RWPE2 (cell line): ENCODE measurements around the gene ABCC8.

Experiments used
- ATAC-seq: fragments of 200-7000 bp; cut with Tn5 transposase; 3 replicates; pipeline ENCODE4 v1.9.1; 2021; ENCODE audit warnings: low read depth
- DNase-seq: peaks from one replicate; pipeline ENCODE4 v3.0.0-alpha.2; 2020; ENCODE audit warnings: low spot score
- H3K27ac ChIP-seq: fragments of 450-650 bp; 2 replicates; pipeline ENCODE4 v1.5.1; 2017; ENCODE audit warnings: mild to moderate bottlenecking; ENCODE audit not compliant: poor library complexity, severe bottlenecking
- H3K27me3 ChIP-seq: fragments of 250-450 bp; sonication (Bioruptor Pico); 2 replicates; pipeline ENCODE4 v1.5.1; 2021; ENCODE audit warnings: mild to moderate bottlenecking, moderate library complexity; ENCODE audit not compliant: insufficient read depth, poor library complexity, severe bottlenecking
- H3K36me3 ChIP-seq: fragments of 250-450 bp; sonication (Bioruptor Pico); 2 replicates; pipeline ENCODE4 v1.5.1; 2020; ENCODE audit warnings: low read depth, mild to moderate bottlenecking, moderate library complexity
- H3K4me1 ChIP-seq: fragments of 250-450 bp; sonication (Bioruptor Pico); 2 replicates; pipeline ENCODE4 v1.5.1; 2021; ENCODE audit warnings: mild to moderate bottlenecking, moderate library complexity; ENCODE audit not compliant: insufficient read depth, poor library complexity, severe bottlenecking
- H3K4me3 ChIP-seq: fragments of 250-450 bp; sonication (Bioruptor Pico); 2 replicates; pipeline ENCODE4 v1.5.1; 2021; ENCODE audit warnings: mild to moderate bottlenecking, moderate library complexity; ENCODE audit not compliant: severe bottlenecking
- H3K9me3 ChIP-seq: fragments of 250-450 bp; sonication (Bioruptor Pico); 2 replicates; pipeline ENCODE4 v1.5.1; 2021; ENCODE audit warnings: mild to moderate bottlenecking, moderate library complexity; ENCODE audit not compliant: severe bottlenecking
- TF ChIP-seq, protein P1 (sequence below): fragments of 450-650 bp; IDR thresholded peaks from one replicate; pipeline ENCODE4 v1.5.1; 2017; ENCODE audit warnings: mild to moderate bottlenecking, moderate library complexity; ENCODE audit not compliant: poor library complexity, severe bottlenecking

ABCC8 gene

DNA sequence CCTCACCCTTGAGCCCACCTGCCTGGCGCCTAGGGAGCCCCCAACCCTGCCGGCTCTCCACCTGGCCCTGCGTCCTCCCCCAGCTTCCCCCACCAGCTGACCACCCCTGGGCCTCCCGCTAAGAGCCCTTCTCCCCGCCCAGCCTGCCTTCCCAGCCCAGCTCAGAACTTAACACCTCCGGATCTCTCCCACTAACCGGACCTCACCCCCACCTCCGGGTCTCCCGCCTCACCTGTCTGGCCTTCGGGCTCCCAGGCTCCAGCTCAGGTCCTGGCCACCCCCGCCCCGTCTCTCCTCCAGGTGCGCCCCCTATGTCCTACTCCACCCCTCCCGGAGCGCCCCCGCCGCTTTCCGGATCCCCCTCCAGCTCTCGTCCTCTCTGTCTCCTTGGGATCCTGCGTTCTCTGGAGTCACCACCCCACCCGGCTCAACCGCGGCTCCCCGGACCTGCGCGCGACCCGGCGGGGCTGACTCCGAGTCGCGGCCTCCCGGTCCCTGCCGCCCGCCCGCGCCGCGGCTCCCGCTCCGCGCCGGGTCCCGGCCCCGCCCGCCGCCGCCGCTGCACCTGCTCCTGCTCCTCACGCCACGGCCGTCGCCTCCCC, 87.9 kb downstream of the ABCC8 start, which contains the start of gene KCNJ11:
TSS of gene KCNJ11 (minus strand) at position 51 of the 602 bp plus-strand sequence. CDS start 568 bp downstream, outside the sequence.
- H3K27ac ChIP-seq: no peak within 1 kb of the TSS
- no peaks in the 10 kb centered on the region for H3K9me3 ChIP-seq
- H3K4me3 ChIP-seq: peak within 1 kb of the TSS; percentile 40
- no peaks in the 10 kb centered on the region for H3K4me1 ChIP-seq
- H3K27me3 ChIP-seq: no peaks in the 10 kb centered on the region
- ATAC-seq (peak; percentile 38), DNase-seq (no peak)
- H3K36me3 ChIP-seq: no peaks in the 10 kb centered on the region
- TF ChIP-seq, protein P1, sequence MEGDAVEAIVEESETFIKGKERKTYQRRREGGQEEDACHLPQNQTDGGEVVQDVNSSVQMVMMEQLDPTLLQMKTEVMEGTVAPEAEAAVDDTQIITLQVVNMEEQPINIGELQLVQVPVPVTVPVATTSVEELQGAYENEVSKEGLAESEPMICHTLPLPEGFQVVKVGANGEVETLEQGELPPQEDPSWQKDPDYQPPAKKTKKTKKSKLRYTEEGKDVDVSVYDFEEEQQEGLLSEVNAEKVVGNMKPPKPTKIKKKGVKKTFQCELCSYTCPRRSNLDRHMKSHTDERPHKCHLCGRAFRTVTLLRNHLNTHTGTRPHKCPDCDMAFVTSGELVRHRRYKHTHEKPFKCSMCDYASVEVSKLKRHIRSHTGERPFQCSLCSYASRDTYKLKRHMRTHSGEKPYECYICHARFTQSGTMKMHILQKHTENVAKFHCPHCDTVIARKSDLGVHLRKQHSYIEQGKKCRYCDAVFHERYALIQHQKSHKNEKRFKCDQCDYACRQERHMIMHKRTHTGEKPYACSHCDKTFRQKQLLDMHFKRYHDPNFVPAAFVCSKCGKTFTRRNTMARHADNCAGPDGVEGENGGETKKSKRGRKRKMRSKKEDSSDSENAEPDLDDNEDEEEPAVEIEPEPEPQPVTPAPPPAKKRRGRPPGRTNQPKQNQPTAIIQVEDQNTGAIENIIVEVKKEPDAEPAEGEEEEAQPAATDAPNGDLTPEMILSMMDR: no peak

DNA sequence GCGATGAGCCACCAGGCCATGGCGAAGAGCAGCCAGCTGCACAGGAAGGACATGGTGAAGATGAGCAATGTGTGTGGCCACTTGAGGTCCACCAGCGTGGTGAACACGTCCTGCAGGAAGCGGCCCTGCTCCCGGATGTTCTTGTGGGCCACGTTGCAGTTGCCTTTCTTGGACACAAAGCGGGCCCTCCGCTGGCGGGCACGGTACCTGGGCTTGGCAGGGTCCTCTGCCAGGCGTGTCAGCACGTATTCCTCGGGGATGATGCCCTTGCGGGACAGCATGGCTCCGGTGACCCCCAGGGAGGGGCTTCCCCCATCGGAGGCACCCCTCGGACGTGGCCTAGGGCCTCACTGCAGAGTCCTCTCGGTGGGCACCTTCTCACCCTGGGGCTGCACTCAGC, 88.8 kb downstream of the ABCC8 start:
- Histone ChIP-seq H3K9me3 (no peaks in the 10 kb centered on the region), H3K4me1 (no peaks in the 10 kb centered on the region), H3K27ac (no peak overlapping the region), H3K36me3 (no peaks in the 10 kb centered on the region), H3K4me3 (no peak overlapping the region), H3K27me3 (no peaks in the 10 kb centered on the region)
- TF ChIP-seq, protein P1: no peak
- DNase-seq (no peak), ATAC-seq (no peak)

- DNase-seq (no peak), ATAC-seq (no peak)
- no peaks in the 10 kb centered on the region for H3K27me3 ChIP-seq
- no peaks in the 10 kb centered on the region for H3K9me3 ChIP-seq
- TF ChIP-seq, protein P1: no peak
- no peaks in the 10 kb centered on the region for H3K36me3 ChIP-seq
- no peaks in the 10 kb centered on the region for H3K4me1 ChIP-seq
- H3K4me3 ChIP-seq: no peak overlapping the region
- no peak overlapping the region for H3K27ac ChIP-seq
Observed at GRCh38 chr11:17387254-17387653, 89.4 kb downstream of the ABCC8 start.

DNA sequence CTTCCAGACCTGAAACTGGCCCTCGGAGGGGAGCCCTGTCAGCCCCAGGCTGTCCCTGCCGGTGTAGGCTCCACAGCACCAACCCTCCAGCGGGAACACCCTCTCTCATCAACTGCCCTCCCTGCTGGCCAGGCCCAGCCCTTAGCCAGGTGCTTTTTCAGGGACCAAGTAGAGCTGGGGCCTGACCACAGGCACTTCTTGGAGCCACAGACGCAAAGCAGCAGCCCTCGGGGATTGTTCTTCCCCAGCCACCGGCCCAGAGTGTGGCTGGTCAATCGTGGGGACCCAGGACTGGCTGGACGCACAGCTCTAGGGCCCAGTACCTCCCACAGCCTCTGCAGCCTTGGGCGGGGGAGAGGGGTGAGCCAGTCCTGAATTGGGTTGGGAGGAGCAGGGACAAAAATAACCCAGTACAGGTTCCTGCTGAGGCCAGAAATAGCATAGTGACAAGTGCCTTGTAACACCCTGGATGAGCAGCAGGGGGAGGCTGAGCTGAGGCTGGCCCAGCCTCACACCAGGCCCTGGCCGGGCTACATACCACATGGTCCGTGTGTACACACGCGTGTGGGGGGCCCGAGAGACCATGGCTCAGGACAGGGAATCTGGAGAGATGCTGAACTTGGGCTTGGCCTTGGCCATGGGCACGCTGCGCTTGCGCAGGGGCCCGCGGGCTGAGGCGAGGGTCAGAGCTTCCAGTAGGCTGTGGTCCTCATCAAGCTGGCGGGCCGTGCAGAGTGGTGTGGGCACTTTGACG, 90.1 kb downstream of the ABCC8 start:
- TF ChIP-seq, protein P1: peak; percentile 32
- H3K27me3 ChIP-seq: no peaks in the 10 kb centered on the region
- peak; percentile 49 for ATAC-seq
- H3K4me3 ChIP-seq: no peak overlapping the region
- H3K27ac ChIP-seq: no peak overlapping the region
- H3K9me3 ChIP-seq: no peaks in the 10 kb centered on the region
- no peaks in the 10 kb centered on the region for H3K36me3 ChIP-seq
- H3K4me1 ChIP-seq: no peaks in the 10 kb centered on the region
- DNase-seq: no peak

DNA sequence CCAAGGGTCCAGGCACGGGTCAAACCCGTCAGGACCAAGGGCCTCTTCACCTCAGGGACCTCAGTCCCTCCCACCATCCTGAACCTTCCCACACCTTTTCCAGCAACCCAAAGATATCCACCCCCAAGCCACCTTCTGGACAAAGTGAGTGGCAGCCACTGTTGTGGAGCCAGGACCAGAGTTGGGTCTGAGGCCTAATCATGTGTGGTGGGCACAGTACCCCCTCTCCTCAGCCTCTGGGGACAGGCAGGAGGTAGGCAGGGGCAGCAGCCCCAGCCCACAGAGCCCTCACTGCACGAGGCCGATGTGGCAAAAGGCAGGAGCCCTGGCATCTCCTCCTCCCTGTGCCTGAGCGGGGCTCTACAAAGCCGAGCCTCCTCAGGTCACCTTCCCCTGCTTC, 90.7 kb downstream of the ABCC8 start:
- Histone ChIP-seq H3K36me3 (no peaks in the 10 kb centered on the region), H3K27ac (no peak overlapping the region), H3K4me1 (no peaks in the 10 kb centered on the region), H3K27me3 (no peaks in the 10 kb centered on the region), H3K4me3 (no peak overlapping the region), H3K9me3 (no peaks in the 10 kb centered on the region)
- ATAC-seq (no peak), DNase-seq (no peak)
- TF ChIP-seq, protein P1: no peak
